HAP-1 (cell line): ENCODE measurements around the gene MARCHF5.
A peak's percentile ranks its signal among the peaks of the same experiment; 100 is the strongest.

Experiments
- DNase-seq, 2 experiments: peaks; one replicate each; pipeline ENCODE4 v3.0.0-alpha.2; 2016 to 2020; ENCODE audit warnings: low spot score in 2 of 2
- H3K27me3 ChIP-seq: fragments of 250-450 bp; sonication (Bioruptor Pico); 2 replicates; pipeline ENCODE4 v1.5.1; 2020; ENCODE audit warnings: low read depth, mild to moderate bottlenecking, moderate library complexity
- H3K36me3 ChIP-seq: fragments of 250-450 bp; sonication (Bioruptor Pico); replicated peaks from 2 replicates; pipeline ENCODE4 v1.5.1; 2020; ENCODE audit warnings: mild to moderate bottlenecking
- H3K4me1 ChIP-seq: fragments of 250-450 bp; sonication (Bioruptor Pico); 2 replicates; pipeline ENCODE4 v1.5.1; 2020; ENCODE audit warnings: mild to moderate bottlenecking
- H3K4me3 ChIP-seq: fragments of 250-450 bp; sonication (Bioruptor Pico); 2 replicates; pipeline ENCODE4 v1.5.1; 2020; ENCODE audit warnings: mild to moderate bottlenecking, moderate library complexity
- H3K9me3 ChIP-seq: fragments of 250-450 bp; sonication (Bioruptor Pico); 2 replicates; pipeline ENCODE4 v1.5.1; 2020; ENCODE audit warnings: mild to moderate bottlenecking, moderate library complexity
- in situ Hi-C: fragments of 300-500 bp; cut with MboI; formaldehyde crosslinking; loops from 3 replicates; pipeline ENCODE4 v1.14.3; 2020; ENCODE audit warnings: low sequenced_read_pairs, inconsistent platforms, mixed read lengths

The MARCHF5 gene

GRCh38 chr10:92284112-92284704, 6.8 kb upstream of the MARCHF5 start:
- H3K4me1 ChIP-seq: 0 out of 2 replicates have a peak, but pooled peaks cover 2% of the 10 kb centered on the region
- in situ Hi-C loops: no loop called here

GRCh38 chr10:92290076-92290836, 711 bp upstream of the MARCHF5 start:
- peak; percentile 10 to 36 for DNase-seq
- peaks cover 7% of the 10 kb centered on the region; the same call in 1 of the 2 replicates for H3K4me1 ChIP-seq
- in situ Hi-C loops: no loop called here
- no peaks in the 10 kb centered on the region for H3K27me3 ChIP-seq
- no peaks in the 10 kb centered on the region for H3K9me3 ChIP-seq
- H3K36me3 ChIP-seq: peaks cover 10% of the 10 kb centered on the region
- H3K4me3 ChIP-seq: peak overlapping the region; percentile 98

More at GRCh38 chr10:92284112-92284704, 6.8 kb upstream of the MARCHF5 start:
- H3K4me3 ChIP-seq: no peak overlapping the region
- DNase-seq: no peak
- no peaks in the 10 kb centered on the region for H3K9me3 ChIP-seq
- H3K27me3 ChIP-seq: no peaks in the 10 kb centered on the region
- no peaks in the 10 kb centered on the region for H3K36me3 ChIP-seq

- DNase-seq: no peak
- in situ Hi-C loops: no loop called here
- no peaks in the 10 kb centered on the region for H3K27me3 ChIP-seq
Measured at GRCh38 chr10:92291616-92291865, 574 bp downstream of the MARCHF5 start.

GRCh38 chr10:92291921-92292845, 1.2 kb downstream of the MARCHF5 start:
- H3K27me3 ChIP-seq: no peaks in the 10 kb centered on the region
- peak overlapping the region; percentile 98 for H3K4me3 ChIP-seq
- DNase-seq: peak; percentile 5 to 56
- H3K9me3 ChIP-seq: 0 out of 2 replicates have a peak, but pooled peaks cover 2% of the 10 kb centered on the region
- H3K36me3 ChIP-seq: peaks cover 10% of the 10 kb centered on the region
- in situ Hi-C loops: no loop called here
- H3K4me1 ChIP-seq: peaks cover 7% of the 10 kb centered on the region; the same call in 1 of the 2 replicates

More at GRCh38 chr10:92291616-92291865, 574 bp downstream of the MARCHF5 start:
- Histone ChIP-seq H3K36me3 (peaks cover 10% of the 10 kb centered on the region), H3K4me1 (peaks cover 7% of the 10 kb centered on the region; the same call in 1 of the 2 replicates), H3K9me3 (0 out of 2 replicates have a peak, but pooled peaks cover 2% of the 10 kb centered on the region), H3K4me3 (peak overlapping the region; percentile 98)

- peaks cover 9% of the 10 kb centered on the region for H3K4me1 ChIP-seq
- 0 out of 2 replicates have a peak, but pooled peaks cover 4% of the 10 kb centered on the region for H3K36me3 ChIP-seq
- H3K27me3 ChIP-seq: no peaks in the 10 kb centered on the region
- DNase-seq: no peak
- no peak overlapping the region for H3K4me3 ChIP-seq
- in situ Hi-C loops: no loop called here
- H3K9me3 ChIP-seq: 0 out of 2 replicates have a peak, but pooled peaks cover 2% of the 10 kb centered on the region
Measured at GRCh38 chr10:92298487-92298886, 7.5 kb downstream of the MARCHF5 start.

- DNase-seq: no peak
- Histone ChIP-seq H3K4me1 (peaks cover 22% of the 10 kb centered on the region), H3K36me3 (no peaks in the 10 kb centered on the region), H3K27me3 (no peaks in the 10 kb centered on the region), H3K9me3 (no peaks in the 10 kb centered on the region), H3K4me3 (no peak overlapping the region)
- in situ Hi-C loops: no loop called here
Measured at GRCh38 chr10:92303096-92303495, 12.1 kb downstream of the MARCHF5 start.

- DNase-seq: no peak
- in situ Hi-C loops: no loop called here
- H3K27me3 ChIP-seq: no peaks in the 10 kb centered on the region
- H3K36me3 ChIP-seq: no peaks in the 10 kb centered on the region
- H3K4me1 ChIP-seq: peaks cover 22% of the 10 kb centered on the region
- no peak overlapping the region for H3K4me3 ChIP-seq
- no peaks in the 10 kb centered on the region for H3K9me3 ChIP-seq
Measured at GRCh38 chr10:92304061-92304460, 13.1 kb downstream of the MARCHF5 start.

GRCh38 chr10:92305133-92306072, 14.4 kb downstream of the MARCHF5 start:
- Histone ChIP-seq H3K36me3 (no peaks in the 10 kb centered on the region), H3K27me3 (no peaks in the 10 kb centered on the region), H3K4me3 (no peak overlapping the region), H3K4me1 (peaks cover 22% of the 10 kb centered on the region), H3K9me3 (no peaks in the 10 kb centered on the region)
- DNase-seq: no peak
- in situ Hi-C loops: no loop called here

GRCh38 chr10:92309272-92309671, 18.3 kb downstream of the MARCHF5 start:
- Histone ChIP-seq H3K4me3 (no peak overlapping the region), H3K36me3 (peaks cover 16% of the 10 kb centered on the region), H3K9me3 (no peaks in the 10 kb centered on the region), H3K4me1 (peaks cover 5% of the 10 kb centered on the region), H3K27me3 (no peaks in the 10 kb centered on the region)
- no peak for DNase-seq
- in situ Hi-C loops: no loop called here

GRCh38 chr10:92313750-92314149, 22.8 kb downstream of the MARCHF5 start:
- in situ Hi-C loops: no loop called here
- Histone ChIP-seq H3K36me3 (peaks cover 16% of the 10 kb centered on the region), H3K4me1 (no peaks in the 10 kb centered on the region), H3K9me3 (no peaks in the 10 kb centered on the region), H3K27me3 (no peaks in the 10 kb centered on the region), H3K4me3 (no peak overlapping the region)
- no peak for DNase-seq

GRCh38 chr10:92316610-92317009, 25.6 kb downstream of the MARCHF5 start:
- 0 out of 2 replicates have a peak, but pooled peaks cover 7% of the 10 kb centered on the region for H3K36me3 ChIP-seq
- DNase-seq: no peak
- in situ Hi-C loops: no loop called here

GRCh38 chr10:92323079-92323478, 32.1 kb downstream of the MARCHF5 start:
- in situ Hi-C loops: no loop called here
- Histone ChIP-seq H3K36me3 (no peaks in the 10 kb centered on the region), H3K4me3 (no peak overlapping the region)

More at GRCh38 chr10:92316610-92317009, 25.6 kb downstream of the MARCHF5 start:
- no peaks in the 10 kb centered on the region for H3K27me3 ChIP-seq
- H3K4me1 ChIP-seq: no peaks in the 10 kb centered on the region
- no peak overlapping the region for H3K4me3 ChIP-seq
- H3K9me3 ChIP-seq: no peaks in the 10 kb centered on the region

More at GRCh38 chr10:92323079-92323478, 32.1 kb downstream of the MARCHF5 start:
- Histone ChIP-seq H3K4me1 (peaks cover 8% of the 10 kb centered on the region), H3K27me3 (no peaks in the 10 kb centered on the region), H3K9me3 (no peaks in the 10 kb centered on the region)
- no peak for DNase-seq
